MM.1S (cell line): ENCODE results near the gene JUND.

Experiments used
- DNase-seq: peaks from one replicate; pipeline ENCODE4 v3.0.0-alpha.2; 2015
- H2AFZ ChIP-seq: fragments of 300-600 bp; sonication (generic); 2 replicates; pipeline ENCODE4 v1.6.0; 2016; ENCODE audit warnings: antibody characterized with exemption, low read length
- H3F3A ChIP-seq: fragments of 300-600 bp; sonication (generic); 2 replicates; pipeline ENCODE4 v1.6.1; 2016; ENCODE audit warnings: mild to moderate bottlenecking, antibody characterized with exemption, low read length, moderate library complexity, mixed read lengths; ENCODE audit not compliant: insufficient read depth
- H3K27ac ChIP-seq: fragments of 300-600 bp; sonication (generic); 2 replicates; pipeline ENCODE4 v1.5.1; 2016; ENCODE audit warnings: mild to moderate bottlenecking, low read length
- H3K27me3 ChIP-seq: fragments of 300-600 bp; sonication (generic); replicated peaks from 2 replicates; pipeline ENCODE4 v1.6.0; 2016; ENCODE audit warnings: low read length; ENCODE audit not compliant: insufficient read depth
- H3K36me3 ChIP-seq: fragments of 300-600 bp; sonication (generic); replicated peaks from 2 replicates; pipeline ENCODE4 v1.6.1; 2016; ENCODE audit warnings: mild to moderate bottlenecking, low read length, mixed read lengths; ENCODE audit not compliant: insufficient read depth
- H3K4me1 ChIP-seq: fragments of 300-600 bp; sonication (generic); 2 replicates; pipeline ENCODE4 v1.6.1; 2016; ENCODE audit warnings: low read length, mixed read lengths
- H3K4me2 ChIP-seq: fragments of 300-600 bp; sonication (generic); 2 replicates; pipeline ENCODE4 v1.6.0; 2016; ENCODE audit warnings: low read depth, low read length
- H3K4me3 ChIP-seq: fragments of 300-600 bp; sonication (generic); 2 replicates; pipeline ENCODE4 v1.5.1; 2016; ENCODE audit warnings: low read length, mixed read lengths
- H3K79me2 ChIP-seq: fragments of 300-600 bp; sonication (generic); 2 replicates; pipeline ENCODE4 v1.6.1; 2016; ENCODE audit warnings: mixed run types, low read length, mixed read lengths
- H3K9ac ChIP-seq: fragments of 300-600 bp; sonication (generic); 2 replicates; pipeline ENCODE4 v1.6.1; 2016; ENCODE audit warnings: low read length, mixed read lengths
- H3K9me2 ChIP-seq: fragments of 300-600 bp; sonication (generic); replicated peaks from 2 replicates; pipeline ENCODE4 v1.6.1; 2016; ENCODE audit warnings: mild to moderate bottlenecking, low read length, mixed read lengths; ENCODE audit not compliant: insufficient read depth
- H3K9me3 ChIP-seq: fragments of 300-600 bp; sonication (generic); replicated peaks from 2 replicates; pipeline ENCODE4 v1.6.1; 2016; ENCODE audit warnings: mild to moderate bottlenecking, low read length, mixed read lengths; ENCODE audit not compliant: insufficient read depth
- H4K20me1 ChIP-seq: fragments of 300-600 bp; sonication (generic); 2 replicates; pipeline ENCODE4 v1.6.1; 2016; ENCODE audit warnings: mild to moderate bottlenecking, low read length, moderate library complexity, mixed read lengths; ENCODE audit not compliant: insufficient read depth
- CTCF ChIP-seq: fragments of 300-600 bp; sonication (generic); IDR thresholded peaks from 2 replicates; pipeline ENCODE4 v1.5.1; 2016; ENCODE audit warnings: antibody characterized with exemption, low read length, mixed read lengths
- EZH2 ChIP-seq: fragments of 300-600 bp; sonication (generic); optimal IDR thresholded peaks from 2 replicates; pipeline ENCODE3; 2017; ENCODE audit warnings: low read depth, mild to moderate bottlenecking, antibody characterized with exemption, low read length, mixed read lengths
- EZH2phosphoT487 ChIP-seq: fragments of 300-600 bp; sonication (generic); IDR thresholded peaks from 2 replicates; pipeline ENCODE4 v1.6.1; 2018; ENCODE audit warnings: antibody characterized with exemption, low read length

Gene JUND

GRCh38 chr19:18322318-18322758 is 40.9 kb upstream of the JUND start:
- no peaks in the 10 kb centered on the region for H3K36me3 ChIP-seq
- peaks cover 10% of the 10 kb centered on the region for H3F3A ChIP-seq
- no peaks in the 10 kb centered on the region for H3K27me3 ChIP-seq
- H3K9me2 ChIP-seq, result no peaks in the 10 kb centered on the region
- TF ChIP-seq EZH2phosphoT487 (no peak), CTCF (peak; percentile 27)
- H3K4me3 ChIP-seq, result peak overlapping the region; percentile 84
- H2AFZ ChIP-seq, result peak overlapping the region; percentile 57; the same call in 1 of the 2 replicates
- peak overlapping the region; percentile 58 for H3K27ac ChIP-seq
- H3K79me2 ChIP-seq, result peaks cover 46% of the 10 kb centered on the region
- H3K4me2 ChIP-seq, result peak overlapping the region; percentile 82
- H3K4me1 ChIP-seq, result peaks cover 17% of the 10 kb centered on the region
- H3K9me3 ChIP-seq, result no peaks in the 10 kb centered on the region
- H4K20me1 ChIP-seq, result no peaks in the 10 kb centered on the region
- peak overlapping the region; percentile 93 for H3K9ac ChIP-seq
- peak; percentile 53 for DNase-seq

GRCh38 chr19:18321734-18322102 is 40.3 kb upstream of the JUND start:
- no peak for TF ChIP-seq EZH2phosphoT487
- TF ChIP-seq CTCF, result no peak
- no peak for TF ChIP-seq EZH2
- peaks cover 46% of the 10 kb centered on the region for H3K79me2 ChIP-seq
- H3K9me3 ChIP-seq, result no peaks in the 10 kb centered on the region
- no peaks in the 10 kb centered on the region for H3K36me3 ChIP-seq
- H2AFZ ChIP-seq, result no peak overlapping the region
- no peaks in the 10 kb centered on the region for H3K9me2 ChIP-seq
- peak overlapping the region; percentile 82 for H3K4me2 ChIP-seq
- no peak for DNase-seq
- no peaks in the 10 kb centered on the region for H4K20me1 ChIP-seq
- H3K9ac ChIP-seq, result peak overlapping the region; percentile 93
- peak overlapping the region; percentile 84 for H3K4me3 ChIP-seq
- peaks cover 17% of the 10 kb centered on the region for H3K4me1 ChIP-seq
- peaks cover 10% of the 10 kb centered on the region for H3F3A ChIP-seq
- no peaks in the 10 kb centered on the region for H3K27me3 ChIP-seq
- H3K27ac ChIP-seq, result no peak overlapping the region

GRCh38 chr19:18320865-18321733 is 39.7 kb upstream of the JUND start:
- peaks cover 10% of the 10 kb centered on the region for H3F3A ChIP-seq
- H3K9ac ChIP-seq, result no peak overlapping the region
- TF ChIP-seq EZH2, result no peak
- no peak overlapping the region for H2AFZ ChIP-seq
- no peaks in the 10 kb centered on the region for H3K9me3 ChIP-seq
- H3K9me2 ChIP-seq, result no peaks in the 10 kb centered on the region
- no peaks in the 10 kb centered on the region for H3K27me3 ChIP-seq
- no peaks in the 10 kb centered on the region for H4K20me1 ChIP-seq
- peaks cover 46% of the 10 kb centered on the region for H3K79me2 ChIP-seq
- peaks cover 17% of the 10 kb centered on the region for H3K4me1 ChIP-seq
- no peaks in the 10 kb centered on the region for H3K36me3 ChIP-seq
- no peak overlapping the region for H3K27ac ChIP-seq
- DNase-seq, result no peak
- H3K4me2 ChIP-seq, result peak overlapping the region; percentile 82; the same call in 1 of the 2 replicates
- no peak overlapping the region for H3K4me3 ChIP-seq
